BJ (cell line): Measurements from ENCODE around the gene DIPK1C. TPM values are rescaled to one million over a fixed set of nuclear protein-coding genes. Genes with fewer than 3 reads are reported as not detected.

Experiments used
- CTCF ChIA-PET: fragments of 350-600 bp; formaldehyde crosslinking; extraction: SDS; loops from one replicate; lab custom pipeline; 2021; ENCODE audit warnings: antibody characterized with exemption, inconsistent platforms; lab: Yijun Ruan, JAX
- POLR2A ChIA-PET: fragments of 300-600 bp; sonication (Branson Sonifier 250); formaldehyde crosslinking; extraction: SDS; loops from one replicate; lab custom pipeline; 2021; ENCODE audit warnings: antibody characterized with exemption; lab: Charles Lee
- DNase-seq: peaks from one replicate; pipeline ENCODE4 v3.0.0-alpha.2; 2011; ENCODE audit warnings: low read depth
- H3K27me3 ChIP-seq: 2 replicates; pipeline ENCODE4 v1.6.0; 2011; ENCODE audit warnings: low read length; ENCODE audit not compliant: control insufficient read depth, insufficient read depth
- H3K36me3 ChIP-seq: 2 replicates; pipeline ENCODE4 v1.5.1; 2011; ENCODE audit warnings: low read length; ENCODE audit not compliant: control insufficient read depth, insufficient read depth
- H3K4me3 ChIP-seq: 2 replicates; pipeline ENCODE4 v1.5.1; 2011; ENCODE audit warnings: low read depth, mild to moderate bottlenecking, control low read depth, low read length
- CTCF ChIP-seq: IDR thresholded peaks from 2 replicates; pipeline ENCODE4 v1.5.1; 2011; ENCODE audit warnings: low read depth, mild to moderate bottlenecking, control low read depth, inconsistent platforms, low read length, moderate library complexity; ENCODE audit not compliant: insufficient read depth
- polyA plus RNA-seq: library from polyadenylated mRNA; depleted of rRNA; stranded (reverse); fragments of >200 nt; gene quantifications from 2 replicates; pipeline ENCODE4 v1.2.3, GENCODE V29; 2011

Gene DIPK1C
- polyA plus RNA-seq, 1 experiment: not detected

DNA sequence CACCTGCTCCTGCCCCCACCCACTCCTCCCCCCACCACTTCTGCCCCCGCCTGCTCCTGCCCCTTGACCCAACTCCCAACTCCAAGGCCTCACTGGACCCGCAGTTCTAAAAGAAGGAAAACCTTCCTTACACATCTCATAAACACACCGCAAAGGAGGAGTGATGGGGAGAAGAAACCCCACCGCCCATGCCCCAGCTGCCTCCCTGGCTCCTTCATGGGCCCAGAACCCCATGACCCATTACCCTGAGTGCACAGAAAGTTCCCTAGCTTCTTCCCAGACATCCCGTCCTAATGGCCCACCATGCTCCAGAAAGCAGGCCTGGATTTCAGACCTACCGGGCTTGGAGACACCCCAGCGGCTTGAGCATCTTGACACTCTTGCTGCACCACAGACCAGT, 21.2 kb upstream of the DIPK1C start:
- ChIA-PET POLR2A (no interaction called here), CTCF (interaction anchor here (0.7 to 1.0 kb wide), 2 partner anchors 15 to 18 kb away, joined by 3 read pairs; no protein-coding TSS in a partner anchor)
- Histone ChIP-seq H3K27me3 (peaks cover 4% of the 10 kb centered on the region; the same call in 1 of the 2 replicates), H3K4me3 (no peak overlapping the region), H3K36me3 (no peaks in the 10 kb centered on the region)
- TF ChIP-seq CTCF: no peak
- DNase-seq: no peak

GRCh38 chr18:74477771-74478170, 20.7 kb upstream of the DIPK1C start:
- ChIA-PET CTCF (no interaction called here), POLR2A (no interaction called here)
- H3K27me3 ChIP-seq: peaks cover 4% of the 10 kb centered on the region; the same call in 1 of the 2 replicates
- no peak for TF ChIP-seq CTCF
- H3K36me3 ChIP-seq: no peaks in the 10 kb centered on the region
- H3K4me3 ChIP-seq: no peak overlapping the region
- no peak for DNase-seq

DNA sequence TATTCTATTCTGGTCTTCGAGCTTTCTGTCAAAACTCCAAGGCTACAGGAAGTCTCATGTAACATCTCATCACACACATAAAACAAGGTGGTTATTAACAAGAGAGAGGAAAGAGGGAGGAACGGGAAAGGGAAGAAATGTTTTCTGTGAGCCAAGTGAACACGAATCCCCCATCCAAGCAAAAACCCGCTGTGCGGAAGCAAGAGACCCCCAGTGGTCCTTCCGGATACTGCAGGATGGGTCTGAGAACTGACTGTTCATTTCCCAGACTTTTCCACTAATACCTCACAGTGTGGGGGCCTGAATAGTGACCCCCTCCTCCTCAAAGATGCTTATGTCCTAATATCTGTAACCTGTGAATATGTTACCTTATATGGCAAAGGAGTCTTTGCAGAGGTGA, 19.0 kb upstream of the DIPK1C start:
- no peaks in the 10 kb centered on the region for H3K36me3 ChIP-seq
- CTCF ChIA-PET: interaction anchor here (0.6 to 2.1 kb wide), 4 partner anchors 10 to 633 kb away, joined by 3 to 6 read pairs (median 4); no protein-coding TSS in a partner anchor
- TF ChIP-seq CTCF: peak; percentile 56
- H3K4me3 ChIP-seq: no peak overlapping the region
- DNase-seq: no peak
- POLR2A ChIA-PET: no interaction called here
- peaks cover 4% of the 10 kb centered on the region; the same call in 1 of the 2 replicates for H3K27me3 ChIP-seq

DNA sequence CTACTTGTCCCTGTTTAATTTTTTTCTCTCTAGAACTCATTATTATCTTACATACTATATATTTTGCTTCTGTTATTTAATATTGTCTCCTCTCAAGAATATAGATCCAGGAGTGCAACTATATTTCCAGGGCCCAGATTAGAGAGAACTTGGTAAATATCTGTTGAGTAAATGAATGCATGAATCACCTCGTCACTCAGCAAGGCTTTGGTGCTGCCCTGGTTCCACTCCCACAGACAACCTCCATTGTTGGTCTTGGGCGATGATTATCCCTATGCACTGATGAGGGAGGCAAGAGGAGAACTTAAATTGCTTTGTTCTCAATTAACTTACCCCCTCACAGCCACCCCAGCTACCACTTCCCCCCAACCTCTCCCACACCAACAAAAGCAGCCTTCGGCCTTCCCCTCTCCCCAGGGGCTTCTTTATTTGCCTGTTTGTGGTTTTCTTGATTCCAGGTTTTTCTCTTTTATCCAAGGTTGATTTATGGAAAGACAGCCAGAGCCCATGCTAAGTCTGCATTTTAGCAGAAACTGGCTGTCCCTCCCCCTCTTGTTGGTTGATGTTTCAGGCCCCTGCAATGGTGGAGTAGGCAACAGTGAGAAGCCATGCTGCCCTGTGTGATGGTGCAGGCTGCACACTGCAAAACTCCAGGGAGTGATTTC, 17.0 kb upstream of the DIPK1C start:
- H3K4me3 ChIP-seq: no peak overlapping the region
- peaks cover 1% of the 10 kb centered on the region; the same call in 1 of the 2 replicates for H3K27me3 ChIP-seq
- H3K36me3 ChIP-seq: no peaks in the 10 kb centered on the region
- no peak for TF ChIP-seq CTCF
- no peak for DNase-seq
- CTCF ChIA-PET: no interaction called here
- POLR2A ChIA-PET: no interaction called here

GRCh38 chr18:74472312-74472711, 15.2 kb upstream of the DIPK1C start:
- DNase-seq: no peak
- ChIA-PET CTCF (no interaction called here), POLR2A (no interaction called here)
- no peak for TF ChIP-seq CTCF
- Histone ChIP-seq H3K4me3 (no peak overlapping the region), H3K27me3 (no peaks in the 10 kb centered on the region), H3K36me3 (no peaks in the 10 kb centered on the region)
